Brain microvascular endothelial cell (primary cell): ENCODE measurements around the gene TOGARAM2.
A peak's percentile ranks its signal among the peaks of the same experiment; 100 is the strongest.

Experiments used
- DNase-seq: peaks from one replicate; pipeline ENCODE4 v3.0.0-alpha.2; 2020
- H3K27ac ChIP-seq: fragments of 250-450 bp; sonication (Bioruptor Pico); 2 replicates; pipeline ENCODE4 v1.5.1; 2020; ENCODE audit warnings: mild to moderate bottlenecking, moderate library complexity
- H3K27me3 ChIP-seq: fragments of 250-450 bp; sonication (Bioruptor Pico); replicated peaks from 2 replicates; pipeline ENCODE4 v1.5.1; 2020; ENCODE audit warnings: mild to moderate bottlenecking
- H3K36me3 ChIP-seq: fragments of 250-450 bp; sonication (Bioruptor Pico); replicated peaks from 2 replicates; pipeline ENCODE4 v1.5.1; 2020; ENCODE audit warnings: mild to moderate bottlenecking
- H3K4me3 ChIP-seq: 2 replicates; pipeline ENCODE4 v1.5.1; 2011; ENCODE audit warnings: low read depth, mild to moderate bottlenecking, control low read depth, low read length, moderate library complexity
- CTCF ChIP-seq: IDR thresholded peaks from 2 replicates; pipeline ENCODE4 v1.5.1; 2011; ENCODE audit warnings: low read depth, mild to moderate bottlenecking, moderate library complexity, low read length, control low read depth, inconsistent platforms; ENCODE audit errors: missing control alignments
- in situ Hi-C: cut with HindIII; loops from 2 replicates; pipeline ENCODE4 v1.10.0; 2017; ENCODE audit warnings: low sequenced_read_pairs, low pct_ligation_motif_present

Gene TOGARAM2

GRCh38 chr2:29014811-29015421, 33.8 kb downstream of the TOGARAM2 start:
- Histone ChIP-seq H3K27ac (peak overlapping the region; percentile 57), H3K27me3 (no peaks in the 10 kb centered on the region), H3K36me3 (no peaks in the 10 kb centered on the region), H3K4me3 (no peak overlapping the region)
- in situ Hi-C loops: no loop called here
- peak; percentile 72 for TF ChIP-seq CTCF
- peak; percentile 85 for DNase-seq

GRCh38 chr2:29015701-29016470, 34.8 kb downstream of the TOGARAM2 start:
- in situ Hi-C loops: no loop called here
- no peaks in the 10 kb centered on the region for H3K36me3 ChIP-seq
- no peak overlapping the region for H3K27ac ChIP-seq
- DNase-seq: no peak
- no peak overlapping the region for H3K4me3 ChIP-seq
- TF ChIP-seq CTCF: no peak
- no peaks in the 10 kb centered on the region for H3K27me3 ChIP-seq

GRCh38 chr2:29016504-29016903, 35.4 kb downstream of the TOGARAM2 start:
- in situ Hi-C loops: no loop called here
- no peaks in the 10 kb centered on the region for H3K27me3 ChIP-seq
- DNase-seq: no peak
- no peaks in the 10 kb centered on the region for H3K36me3 ChIP-seq
- no peak for TF ChIP-seq CTCF
- H3K4me3 ChIP-seq: no peak overlapping the region
- no peak overlapping the region for H3K27ac ChIP-seq

GRCh38 chr2:29017716-29018435, 36.8 kb downstream of the TOGARAM2 start:
- no peak for DNase-seq
- H3K36me3 ChIP-seq: no peaks in the 10 kb centered on the region
- no peak for TF ChIP-seq CTCF
- H3K4me3 ChIP-seq: no peak overlapping the region
- H3K27me3 ChIP-seq: no peaks in the 10 kb centered on the region
- in situ Hi-C loops: no loop called here
- H3K27ac ChIP-seq: no peak overlapping the region

- TF ChIP-seq CTCF: no peak
- in situ Hi-C loops: no loop called here
- Histone ChIP-seq H3K4me3 (no peak overlapping the region), H3K27ac (no peak overlapping the region), H3K36me3 (no peaks in the 10 kb centered on the region), H3K27me3 (no peaks in the 10 kb centered on the region)
- no peak for DNase-seq
Measured at GRCh38 chr2:29021886-29022285, 40.8 kb downstream of the TOGARAM2 start.
